ENCODE data around the gene STX1B. TPM values are rescaled to one million over a fixed set of nuclear protein-coding genes. Genes with fewer than 3 reads are reported as not detected.
A peak's percentile ranks its signal among the peaks of the same experiment; 100 is the strongest.

The STX1B gene
- total RNA-seq, 1 experiment from 2014 or later = 15.9 TPM

DNA sequence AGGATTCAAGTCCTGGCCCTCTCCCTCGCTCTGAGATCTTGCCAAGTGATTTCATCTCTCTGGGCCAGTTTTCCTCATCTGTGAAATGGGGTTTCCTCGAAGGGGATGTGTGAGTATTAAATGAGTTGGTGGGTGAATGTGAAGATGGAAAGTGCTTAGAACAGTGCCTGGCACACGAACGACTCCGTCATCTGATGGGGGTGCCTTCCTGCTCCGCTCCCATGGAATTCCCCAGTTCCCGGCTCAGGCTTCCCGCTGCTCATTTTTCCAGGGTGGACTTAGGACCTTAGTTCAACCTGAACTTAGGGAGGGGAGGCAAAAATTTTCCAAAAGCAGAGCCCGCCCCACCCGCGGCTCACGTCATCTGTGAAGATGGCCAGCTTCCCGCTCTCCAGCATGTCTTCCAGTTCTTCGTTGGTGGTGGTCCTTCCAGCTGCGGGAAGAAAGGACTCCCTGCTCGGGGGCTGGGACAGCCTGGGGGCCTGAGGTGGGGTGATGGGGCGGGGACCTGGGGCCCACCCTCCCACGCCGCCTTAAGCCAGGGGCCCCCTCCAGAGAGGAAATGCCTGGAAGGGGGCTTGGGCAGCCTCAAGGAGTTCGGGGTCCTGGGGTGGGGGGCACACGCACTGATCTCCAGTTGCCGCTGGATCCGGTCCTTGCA is 14.0 kb downstream of the STX1B start:
- no peaks in the 10 kb centered on the region for H3K36me3 Mint-ChIP-seq
- TF ChIP-seq, protein P1, sequence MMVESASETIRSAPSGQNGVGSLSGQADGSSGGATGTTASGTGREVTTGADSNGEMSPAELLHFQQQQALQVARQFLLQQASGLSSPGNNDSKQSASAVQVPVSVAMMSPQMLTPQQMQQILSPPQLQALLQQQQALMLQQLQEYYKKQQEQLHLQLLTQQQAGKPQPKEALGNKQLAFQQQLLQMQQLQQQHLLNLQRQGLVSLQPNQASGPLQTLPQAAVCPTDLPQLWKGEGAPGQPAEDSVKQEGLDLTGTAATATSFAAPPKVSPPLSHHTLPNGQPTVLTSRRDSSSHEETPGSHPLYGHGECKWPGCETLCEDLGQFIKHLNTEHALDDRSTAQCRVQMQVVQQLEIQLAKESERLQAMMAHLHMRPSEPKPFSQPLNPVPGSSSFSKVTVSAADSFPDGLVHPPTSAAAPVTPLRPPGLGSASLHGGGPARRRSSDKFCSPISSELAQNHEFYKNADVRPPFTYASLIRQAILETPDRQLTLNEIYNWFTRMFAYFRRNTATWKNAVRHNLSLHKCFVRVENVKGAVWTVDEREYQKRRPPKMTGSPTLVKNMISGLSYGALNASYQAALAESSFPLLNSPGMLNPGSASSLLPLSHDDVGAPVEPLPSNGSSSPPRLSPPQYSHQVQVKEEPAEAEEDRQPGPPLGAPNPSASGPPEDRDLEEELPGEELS (CRISPR knock-in tag; IDR thresholded peaks at IDR 0.05) = no peak
- TF ChIP-seq ZNF232 (CRISPR knock-in tag; IDR thresholded peaks at IDR 0.05) (no peak), ZNF317 (CRISPR knock-in tag; IDR thresholded peaks at IDR 0.05; ENCODE audit: borderline replicate concordance, low read depth) (no peak), ELF4 (CRISPR knock-in tag; IDR thresholded peaks at IDR 0.05; ENCODE audit: low read depth) (no peak), GABPB1 (CRISPR knock-in tag; IDR thresholded peaks at IDR 0.05) (0 out of 2 replicates have a peak, but pooled peaks have one; percentile 32), GTF2I (CRISPR knock-in tag; conservative IDR thresholded peaks at IDR 0.05) (no peak)
- TF ChIP-seq, protein P2, sequence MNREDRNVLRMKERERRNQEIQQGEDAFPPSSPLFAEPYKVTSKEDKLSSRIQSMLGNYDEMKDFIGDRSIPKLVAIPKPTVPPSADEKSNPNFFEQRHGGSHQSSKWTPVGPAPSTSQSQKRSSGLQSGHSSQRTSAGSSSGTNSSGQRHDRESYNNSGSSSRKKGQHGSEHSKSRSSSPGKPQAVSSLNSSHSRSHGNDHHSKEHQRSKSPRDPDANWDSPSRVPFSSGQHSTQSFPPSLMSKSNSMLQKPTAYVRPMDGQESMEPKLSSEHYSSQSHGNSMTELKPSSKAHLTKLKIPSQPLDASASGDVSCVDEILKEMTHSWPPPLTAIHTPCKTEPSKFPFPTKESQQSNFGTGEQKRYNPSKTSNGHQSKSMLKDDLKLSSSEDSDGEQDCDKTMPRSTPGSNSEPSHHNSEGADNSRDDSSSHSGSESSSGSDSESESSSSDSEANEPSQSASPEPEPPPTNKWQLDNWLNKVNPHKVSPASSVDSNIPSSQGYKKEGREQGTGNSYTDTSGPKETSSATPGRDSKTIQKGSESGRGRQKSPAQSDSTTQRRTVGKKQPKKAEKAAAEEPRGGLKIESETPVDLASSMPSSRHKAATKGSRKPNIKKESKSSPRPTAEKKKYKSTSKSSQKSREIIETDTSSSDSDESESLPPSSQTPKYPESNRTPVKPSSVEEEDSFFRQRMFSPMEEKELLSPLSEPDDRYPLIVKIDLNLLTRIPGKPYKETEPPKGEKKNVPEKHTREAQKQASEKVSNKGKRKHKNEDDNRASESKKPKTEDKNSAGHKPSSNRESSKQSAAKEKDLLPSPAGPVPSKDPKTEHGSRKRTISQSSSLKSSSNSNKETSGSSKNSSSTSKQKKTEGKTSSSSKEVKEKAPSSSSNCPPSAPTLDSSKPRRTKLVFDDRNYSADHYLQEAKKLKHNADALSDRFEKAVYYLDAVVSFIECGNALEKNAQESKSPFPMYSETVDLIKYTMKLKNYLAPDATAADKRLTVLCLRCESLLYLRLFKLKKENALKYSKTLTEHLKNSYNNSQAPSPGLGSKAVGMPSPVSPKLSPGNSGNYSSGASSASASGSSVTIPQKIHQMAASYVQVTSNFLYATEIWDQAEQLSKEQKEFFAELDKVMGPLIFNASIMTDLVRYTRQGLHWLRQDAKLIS (CRISPR knock-in tag; IDR thresholded peaks at IDR 0.05; ENCODE audit: borderline replicate concordance) = no peak
- TF ChIP-seq, protein P3, sequence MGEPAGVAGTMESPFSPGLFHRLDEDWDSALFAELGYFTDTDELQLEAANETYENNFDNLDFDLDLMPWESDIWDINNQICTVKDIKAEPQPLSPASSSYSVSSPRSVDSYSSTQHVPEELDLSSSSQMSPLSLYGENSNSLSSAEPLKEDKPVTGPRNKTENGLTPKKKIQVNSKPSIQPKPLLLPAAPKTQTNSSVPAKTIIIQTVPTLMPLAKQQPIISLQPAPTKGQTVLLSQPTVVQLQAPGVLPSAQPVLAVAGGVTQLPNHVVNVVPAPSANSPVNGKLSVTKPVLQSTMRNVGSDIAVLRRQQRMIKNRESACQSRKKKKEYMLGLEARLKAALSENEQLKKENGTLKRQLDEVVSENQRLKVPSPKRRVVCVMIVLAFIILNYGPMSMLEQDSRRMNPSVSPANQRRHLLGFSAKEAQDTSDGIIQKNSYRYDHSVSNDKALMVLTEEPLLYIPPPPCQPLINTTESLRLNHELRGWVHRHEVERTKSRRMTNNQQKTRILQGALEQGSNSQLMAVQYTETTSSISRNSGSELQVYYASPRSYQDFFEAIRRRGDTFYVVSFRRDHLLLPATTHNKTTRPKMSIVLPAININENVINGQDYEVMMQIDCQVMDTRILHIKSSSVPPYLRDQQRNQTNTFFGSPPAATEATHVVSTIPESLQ (CRISPR knock-in tag; IDR thresholded peaks at IDR 0.05) = no peak
- TF ChIP-seq, protein P4, sequence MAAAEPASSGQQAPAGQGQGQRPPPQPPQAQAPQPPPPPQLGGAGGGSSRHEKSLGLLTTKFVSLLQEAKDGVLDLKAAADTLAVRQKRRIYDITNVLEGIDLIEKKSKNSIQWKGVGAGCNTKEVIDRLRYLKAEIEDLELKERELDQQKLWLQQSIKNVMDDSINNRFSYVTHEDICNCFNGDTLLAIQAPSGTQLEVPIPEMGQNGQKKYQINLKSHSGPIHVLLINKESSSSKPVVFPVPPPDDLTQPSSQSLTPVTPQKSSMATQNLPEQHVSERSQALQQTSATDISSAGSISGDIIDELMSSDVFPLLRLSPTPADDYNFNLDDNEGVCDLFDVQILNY (CRISPR knock-in tag; IDR thresholded peaks at IDR 0.05) = no peak

DNA sequence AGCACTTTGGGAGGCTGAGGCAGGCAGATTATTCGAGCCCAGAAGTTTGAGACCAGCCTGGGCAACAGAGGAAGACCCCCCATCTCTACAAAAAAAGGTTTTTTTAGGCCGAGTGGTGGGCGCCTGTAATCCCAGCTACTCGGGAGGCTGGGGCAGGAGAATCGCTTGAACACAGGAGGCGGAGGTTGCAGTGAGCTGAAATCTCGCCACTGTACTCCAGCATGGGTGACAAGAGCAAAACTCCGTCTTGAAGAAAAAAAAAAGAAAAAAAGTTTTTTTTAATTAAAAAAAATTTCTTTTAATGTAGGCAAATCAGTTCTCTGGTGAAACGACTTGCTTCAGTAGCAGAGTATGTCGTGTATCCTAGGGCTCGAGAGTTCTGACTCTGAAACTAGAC is 14.5 kb downstream of the STX1B start:
- ChIA-PET CTCF (interaction anchor here (1.2 to 8.2 kb wide), 4 partner anchors 10 to 46 kb away, joined by 3 to 79 read pairs (median 14); partner anchors contain the start of gene HSD3B7), POLR2A (interaction anchor here (1.8 kb wide), 1 partner anchor 46 kb away, joined by 5 read pairs; no protein-coding TSS in a partner anchor)
- no peak for DNase-seq (ENCODE audit: low spot score)
- Mint-ChIP-seq H3K4me3 (peak overlapping the region; percentile 69), H3K9me3 (no peaks in the 10 kb centered on the region), H3K36me3 (no peaks in the 10 kb centered on the region), H3K27me3 (ENCODE audit: low read depth) (peaks cover 7% of the 10 kb centered on the region; the same call in 1 of the 2 replicates), H3K27ac (no peak overlapping the region), H3K4me1 (peaks cover 16% of the 10 kb centered on the region)
- ATAC-seq = no peak
- TF ChIP-seq, protein P5, sequence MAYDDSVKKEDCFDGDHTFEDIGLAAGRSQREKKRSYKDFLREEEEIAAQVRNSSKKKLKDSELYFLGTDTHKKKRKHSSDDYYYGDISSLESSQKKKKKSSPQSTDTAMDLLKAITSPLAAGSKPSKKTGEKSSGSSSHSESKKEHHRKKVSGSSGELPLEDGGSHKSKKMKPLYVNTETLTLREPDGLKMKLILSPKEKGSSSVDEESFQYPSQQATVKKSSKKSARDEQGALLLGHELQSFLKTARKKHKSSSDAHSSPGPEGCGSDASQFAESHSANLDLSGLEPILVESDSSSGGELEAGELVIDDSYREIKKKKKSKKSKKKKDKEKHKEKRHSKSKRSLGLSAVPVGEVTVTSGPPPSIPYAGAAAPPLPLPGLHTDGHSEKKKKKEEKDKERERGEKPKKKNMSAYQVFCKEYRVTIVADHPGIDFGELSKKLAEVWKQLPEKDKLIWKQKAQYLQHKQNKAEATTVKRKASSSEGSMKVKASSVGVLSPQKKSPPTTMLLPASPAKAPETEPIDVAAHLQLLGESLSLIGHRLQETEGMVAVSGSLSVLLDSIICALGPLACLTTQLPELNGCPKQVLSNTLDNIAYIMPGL (CRISPR knock-in tag; IDR thresholded peaks at IDR 0.05) = no peak
- TF ChIP-seq NFYB (CRISPR knock-in tag; conservative IDR thresholded peaks at IDR 0.05; ENCODE audit: low read depth) (no peak), ZNF416 (CRISPR knock-in tag; IDR thresholded peaks at IDR 0.05) (no peak), OVOL2 (CRISPR knock-in tag; IDR thresholded peaks at IDR 0.05; ENCODE audit: borderline replicate concordance) (no peak), RORB (CRISPR knock-in tag; IDR thresholded peaks at IDR 0.05) (no peak)
- TF ChIP-seq, protein P6, sequence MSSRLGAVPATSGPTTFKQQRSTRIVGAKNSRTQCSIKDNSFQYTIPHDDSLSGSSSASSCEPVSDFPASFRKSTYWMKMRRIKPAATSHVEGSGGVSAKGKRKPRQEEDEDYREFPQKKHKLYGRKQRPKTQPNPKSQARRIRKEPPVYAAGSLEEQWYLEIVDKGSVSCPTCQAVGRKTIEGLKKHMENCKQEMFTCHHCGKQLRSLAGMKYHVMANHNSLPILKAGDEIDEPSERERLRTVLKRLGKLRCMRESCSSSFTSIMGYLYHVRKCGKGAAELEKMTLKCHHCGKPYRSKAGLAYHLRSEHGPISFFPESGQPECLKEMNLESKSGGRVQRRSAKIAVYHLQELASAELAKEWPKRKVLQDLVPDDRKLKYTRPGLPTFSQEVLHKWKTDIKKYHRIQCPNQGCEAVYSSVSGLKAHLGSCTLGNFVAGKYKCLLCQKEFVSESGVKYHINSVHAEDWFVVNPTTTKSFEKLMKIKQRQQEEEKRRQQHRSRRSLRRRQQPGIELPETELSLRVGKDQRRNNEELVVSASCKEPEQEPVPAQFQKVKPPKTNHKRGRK (CRISPR knock-in tag; IDR thresholded peaks at IDR 0.05; ENCODE audit: borderline replicate concordance) = no peak
- TF ChIP-seq, protein P7, sequence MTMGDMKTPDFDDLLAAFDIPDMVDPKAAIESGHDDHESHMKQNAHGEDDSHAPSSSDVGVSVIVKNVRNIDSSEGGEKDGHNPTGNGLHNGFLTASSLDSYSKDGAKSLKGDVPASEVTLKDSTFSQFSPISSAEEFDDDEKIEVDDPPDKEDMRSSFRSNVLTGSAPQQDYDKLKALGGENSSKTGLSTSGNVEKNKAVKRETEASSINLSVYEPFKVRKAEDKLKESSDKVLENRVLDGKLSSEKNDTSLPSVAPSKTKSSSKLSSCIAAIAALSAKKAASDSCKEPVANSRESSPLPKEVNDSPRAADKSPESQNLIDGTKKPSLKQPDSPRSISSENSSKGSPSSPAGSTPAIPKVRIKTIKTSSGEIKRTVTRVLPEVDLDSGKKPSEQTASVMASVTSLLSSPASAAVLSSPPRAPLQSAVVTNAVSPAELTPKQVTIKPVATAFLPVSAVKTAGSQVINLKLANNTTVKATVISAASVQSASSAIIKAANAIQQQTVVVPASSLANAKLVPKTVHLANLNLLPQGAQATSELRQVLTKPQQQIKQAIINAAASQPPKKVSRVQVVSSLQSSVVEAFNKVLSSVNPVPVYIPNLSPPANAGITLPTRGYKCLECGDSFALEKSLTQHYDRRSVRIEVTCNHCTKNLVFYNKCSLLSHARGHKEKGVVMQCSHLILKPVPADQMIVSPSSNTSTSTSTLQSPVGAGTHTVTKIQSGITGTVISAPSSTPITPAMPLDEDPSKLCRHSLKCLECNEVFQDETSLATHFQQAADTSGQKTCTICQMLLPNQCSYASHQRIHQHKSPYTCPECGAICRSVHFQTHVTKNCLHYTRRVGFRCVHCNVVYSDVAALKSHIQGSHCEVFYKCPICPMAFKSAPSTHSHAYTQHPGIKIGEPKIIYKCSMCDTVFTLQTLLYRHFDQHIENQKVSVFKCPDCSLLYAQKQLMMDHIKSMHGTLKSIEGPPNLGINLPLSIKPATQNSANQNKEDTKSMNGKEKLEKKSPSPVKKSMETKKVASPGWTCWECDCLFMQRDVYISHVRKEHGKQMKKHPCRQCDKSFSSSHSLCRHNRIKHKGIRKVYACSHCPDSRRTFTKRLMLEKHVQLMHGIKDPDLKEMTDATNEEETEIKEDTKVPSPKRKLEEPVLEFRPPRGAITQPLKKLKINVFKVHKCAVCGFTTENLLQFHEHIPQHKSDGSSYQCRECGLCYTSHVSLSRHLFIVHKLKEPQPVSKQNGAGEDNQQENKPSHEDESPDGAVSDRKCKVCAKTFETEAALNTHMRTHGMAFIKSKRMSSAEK (CRISPR knock-in tag; IDR thresholded peaks at IDR 0.05; ENCODE audit: borderline replicate concordance) = no peak

More for the DNA sequence above, 14.0 kb downstream of the STX1B start:
- ATAC-seq (no peak), DNase-seq (ENCODE audit: low spot score) (no peak)
- Mint-ChIP-seq H3K9me3 (no peaks in the 10 kb centered on the region), H3K4me1 (peaks cover 16% of the 10 kb centered on the region), H3K4me3 (peak overlapping the region; percentile 69), H3K27ac (no peak overlapping the region; the same call in 1 of the 2 replicates), H3K27me3 (ENCODE audit: low read depth) (peaks cover 7% of the 10 kb centered on the region; the same call in 1 of the 2 replicates)
- CTCF ChIA-PET = interaction anchor here (0.5 to 8.2 kb wide), 12 partner anchors 10 to 456 kb away, joined by 3 to 79 read pairs (median 3); partner anchors contain the start of genes HSD3B7 and PYDC1
- POLR2A ChIA-PET = interaction anchor here (1.0 to 1.8 kb wide), 4 partner anchors 11 to 121 kb away, joined by 3 to 6 read pairs (median 4); partner anchors contain the start of genes HSD3B7 and KAT8

Data from WTC11 (cell line).